Mesenteric fat pad (tissue), 1 donor: Measurements from ENCODE around the gene ACSBG1. TPM values are rescaled to one million over a fixed set of nuclear protein-coding genes. Genes with fewer than 3 reads are reported as not detected.
A peak's percentile ranks its signal among the peaks of the same experiment; 100 is the strongest.

ENCODE experiments used
- DNase-seq: peaks from one replicate; pipeline ENCODE4 v3.0.0-alpha.2; 2020; ENCODE audit warnings: low spot score
- total RNA-seq: library from RNA; stranded (reverse); fragmentation: NEBNext Ultra II Directional; extraction: Animal tissue kit (Norgen Biotek cat#: 25700); gene quantifications from one replicate; pipeline ENCODE4 v1.2.1, GENCODE V29; 2021
- donor health status: DM: yes; HTN: yes; CAD: no.

ACSBG1 gene
- total RNA-seq, 1 donor from 2014 or later, result not detected

DNA sequence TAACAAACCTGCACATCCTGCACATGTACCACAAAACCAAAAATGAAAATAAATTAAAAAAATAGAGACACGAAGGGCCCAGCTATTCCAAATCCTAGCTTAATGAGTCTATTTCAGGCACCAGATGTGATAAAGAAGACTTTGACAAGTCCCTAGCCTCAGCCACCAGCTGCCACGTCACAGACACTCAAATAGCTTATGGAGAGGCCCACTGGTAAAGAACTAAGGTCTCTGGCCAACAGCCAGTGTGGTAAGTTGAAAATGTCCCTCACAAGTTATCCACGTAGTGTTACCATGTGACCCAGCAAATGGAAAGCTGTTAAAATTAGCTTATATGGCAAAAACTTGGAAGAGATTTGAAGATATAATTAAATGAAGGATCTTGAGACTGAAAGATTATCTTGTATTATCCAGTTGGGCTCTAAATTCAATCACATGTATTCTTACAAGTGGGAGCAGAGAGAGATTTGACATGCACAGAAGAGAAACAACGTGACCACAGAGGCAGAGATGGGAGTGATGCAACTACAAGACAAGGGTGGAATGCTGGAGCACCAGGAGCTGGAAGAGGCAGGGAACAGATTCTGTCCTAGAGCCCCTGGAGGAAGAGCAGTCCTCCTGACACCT, 10.9 kb downstream of the ACSBG1 start:
- DNase-seq, result peak; percentile 30

DNA sequence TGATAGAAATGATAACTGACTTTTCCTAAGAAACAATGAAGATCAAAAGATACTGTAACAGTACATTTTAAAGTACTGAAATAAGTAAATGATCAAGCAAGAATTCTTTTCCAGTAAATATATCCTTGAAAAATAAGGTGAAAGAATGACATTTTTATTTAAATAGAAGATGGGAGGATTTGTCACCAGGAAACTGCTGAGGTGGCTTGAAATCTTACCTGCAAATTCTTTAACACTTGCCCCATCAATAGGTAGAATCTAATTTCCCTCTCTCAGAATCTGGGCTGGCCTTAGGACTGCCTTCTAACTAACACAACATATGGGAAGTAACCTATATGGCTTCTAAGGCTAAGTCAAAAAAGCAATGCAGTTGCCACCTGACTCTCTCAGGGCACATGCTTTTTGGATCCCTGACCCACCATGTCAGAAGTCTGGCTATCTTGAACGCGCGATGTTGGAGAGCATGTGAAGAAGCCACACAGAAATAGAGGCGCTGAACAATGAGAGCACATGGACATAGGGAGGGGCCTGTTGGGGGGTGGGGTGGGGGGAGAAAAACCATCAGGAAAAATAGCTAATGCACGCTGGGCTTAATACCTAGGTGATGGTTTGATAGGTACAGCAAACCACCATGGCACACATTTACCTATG, 11.5 kb downstream of the ACSBG1 start:
- peak; percentile 24 for DNase-seq

DNA sequence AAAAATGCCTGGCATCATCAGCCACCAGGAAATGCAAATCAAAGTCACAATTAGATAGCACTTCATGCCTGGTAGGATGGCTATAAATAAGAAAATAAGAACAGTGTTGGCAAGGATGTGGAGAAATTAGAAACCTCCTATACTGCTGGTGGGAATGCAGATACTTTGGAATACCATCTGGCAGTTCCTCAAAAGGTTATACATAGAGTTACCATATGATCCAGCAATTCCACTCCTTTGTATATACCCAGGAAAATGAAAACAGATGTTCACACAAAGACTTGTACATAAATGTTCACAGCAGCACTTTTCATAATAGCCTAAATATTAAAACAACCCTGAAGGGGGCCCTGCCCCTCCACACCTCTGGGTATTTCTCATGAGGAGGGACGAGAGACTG, 13.7 kb downstream of the ACSBG1 start:
- DNase-seq, result no peak

DNA sequence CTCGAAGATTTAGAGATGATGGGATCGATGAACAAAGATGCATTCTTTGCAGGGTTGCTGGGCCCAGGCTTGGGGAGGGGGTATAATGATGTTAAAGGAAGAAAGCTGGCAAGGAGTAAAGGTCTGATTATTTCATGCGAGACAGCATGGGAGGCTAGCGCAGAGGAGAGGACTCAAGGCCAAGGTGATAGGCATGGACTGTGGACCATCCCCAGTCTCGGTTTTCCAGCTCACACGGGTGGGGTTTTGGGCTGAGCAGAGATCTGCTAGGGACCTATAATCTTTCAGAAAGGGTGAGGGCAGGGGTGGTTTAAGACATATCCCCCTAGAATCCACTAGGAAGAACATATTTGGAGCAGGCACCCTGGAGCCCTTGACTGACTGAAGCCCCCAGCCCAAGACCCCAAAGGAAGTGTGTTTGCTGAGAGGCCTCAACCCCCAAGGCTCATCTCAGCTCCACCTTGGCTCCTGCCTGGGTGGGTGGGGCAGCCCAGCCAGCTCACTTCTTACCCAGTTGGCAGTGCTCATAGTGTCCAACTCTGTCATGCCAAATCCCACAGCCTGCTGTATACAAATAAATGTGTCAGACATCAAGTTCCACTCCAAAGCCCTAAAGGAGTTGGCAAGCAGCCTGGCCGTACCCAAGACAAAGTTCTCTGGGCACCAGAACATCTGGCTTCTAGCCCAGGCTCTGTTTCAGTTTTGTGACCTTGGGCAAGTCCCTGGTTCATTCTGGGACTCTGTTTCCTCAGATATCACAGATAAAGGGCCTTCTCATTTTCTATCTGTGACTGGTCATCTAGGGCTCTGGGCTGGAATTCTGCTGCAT, 17.9 kb downstream of the ACSBG1 start:
- DNase-seq, result peak; percentile 79

DNA sequence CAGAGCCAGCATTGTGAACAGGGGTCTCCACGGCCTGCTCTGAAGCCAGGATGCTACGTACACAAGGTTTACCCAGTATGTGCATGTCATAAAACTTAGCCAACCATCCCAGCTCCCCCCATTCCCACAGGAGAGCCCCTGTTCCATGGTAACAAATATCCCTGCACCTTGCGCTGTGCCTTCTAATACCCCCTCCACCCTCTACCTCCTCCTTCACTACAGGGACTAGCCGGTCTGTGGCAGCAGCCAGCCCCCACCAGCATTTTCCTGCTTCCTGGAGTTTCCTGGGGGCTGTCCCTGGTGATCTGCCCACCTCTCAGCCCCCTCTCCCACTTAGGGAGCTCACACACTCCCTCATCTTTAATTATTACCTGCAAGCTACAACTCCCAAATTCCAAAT, 20.4 kb downstream of the ACSBG1 start:
- peak; percentile 55 for DNase-seq

DNA sequence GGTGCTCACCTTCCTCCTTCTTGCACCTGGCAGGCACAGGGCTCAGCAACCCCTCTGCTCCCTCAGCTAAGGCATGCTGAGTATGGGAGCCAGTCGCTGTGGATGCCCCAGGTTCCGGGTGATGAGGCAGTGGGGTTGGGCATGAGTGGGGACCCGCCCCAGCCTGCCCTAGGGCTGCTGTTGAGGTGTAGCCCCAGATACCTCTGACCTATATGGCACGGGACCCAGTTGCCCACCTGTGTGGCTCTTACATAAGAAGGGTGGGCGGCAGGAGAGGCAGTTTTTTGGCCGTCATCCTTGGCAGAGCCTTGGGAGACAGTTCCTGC, 21.0 kb downstream of the ACSBG1 start:
- no peak for DNase-seq

DNA sequence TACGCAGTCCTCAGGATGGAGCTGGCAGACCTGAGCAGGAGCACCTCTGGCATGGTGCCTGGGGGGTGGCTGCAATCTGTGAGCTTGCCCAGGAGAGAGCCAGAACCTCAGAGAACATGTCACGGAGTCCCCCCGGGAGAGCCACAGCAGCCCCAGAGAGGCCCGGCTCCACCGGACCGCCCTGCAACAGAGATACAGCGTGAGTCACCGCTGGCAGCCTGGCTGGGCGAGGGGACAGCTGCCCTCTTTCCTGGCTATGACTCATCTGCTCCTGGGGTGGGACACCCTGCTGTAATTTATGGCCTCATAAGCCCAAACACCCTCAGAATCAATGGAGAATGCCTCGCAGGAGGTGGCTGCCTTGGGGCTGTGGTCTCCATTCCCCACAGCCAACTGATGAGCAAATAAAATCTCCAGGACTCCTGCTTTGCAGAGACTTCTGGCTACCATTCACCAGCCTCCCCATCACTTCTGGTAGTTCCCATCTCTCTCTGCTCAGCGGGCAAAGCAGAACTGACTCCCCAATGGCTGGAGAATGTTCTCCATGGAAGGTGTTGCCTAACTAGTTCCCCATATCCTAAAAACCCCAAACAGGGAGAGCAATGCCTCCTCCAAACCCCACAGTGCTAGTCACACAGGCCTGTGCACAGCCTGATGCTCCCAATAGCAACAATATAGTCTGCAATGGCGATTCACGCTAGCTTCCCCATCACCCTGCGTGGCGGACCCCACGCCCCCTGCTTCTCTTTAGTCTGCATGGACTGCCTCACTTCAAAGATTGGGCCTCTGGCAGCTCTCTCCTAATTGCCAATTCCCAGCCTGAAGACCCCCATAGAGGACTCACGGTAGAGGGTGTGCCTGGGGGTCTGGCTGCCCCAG, 21.6 kb downstream of the ACSBG1 start:
- peak; percentile 90 for DNase-seq

DNA sequence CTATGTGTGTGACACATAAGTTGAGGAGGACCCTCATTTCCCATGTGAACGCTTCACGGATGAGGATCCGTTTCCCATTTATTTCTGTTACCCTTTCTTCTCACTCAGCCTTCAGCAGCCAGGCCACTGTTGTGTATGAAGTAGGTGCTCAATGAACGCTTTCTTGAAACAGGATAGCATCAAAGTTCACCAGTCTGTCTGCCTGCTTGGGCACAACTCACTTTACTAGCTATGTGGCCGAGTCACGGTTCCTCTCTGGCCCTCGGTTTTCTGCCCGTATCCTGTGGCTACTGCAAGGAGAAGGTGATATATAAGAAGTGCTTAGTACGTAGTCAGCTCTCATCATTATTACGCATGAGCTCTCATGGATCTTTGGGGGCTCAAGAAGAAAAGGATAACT, 22.4 kb downstream of the ACSBG1 start:
- peak; percentile 60 for DNase-seq

DNA sequence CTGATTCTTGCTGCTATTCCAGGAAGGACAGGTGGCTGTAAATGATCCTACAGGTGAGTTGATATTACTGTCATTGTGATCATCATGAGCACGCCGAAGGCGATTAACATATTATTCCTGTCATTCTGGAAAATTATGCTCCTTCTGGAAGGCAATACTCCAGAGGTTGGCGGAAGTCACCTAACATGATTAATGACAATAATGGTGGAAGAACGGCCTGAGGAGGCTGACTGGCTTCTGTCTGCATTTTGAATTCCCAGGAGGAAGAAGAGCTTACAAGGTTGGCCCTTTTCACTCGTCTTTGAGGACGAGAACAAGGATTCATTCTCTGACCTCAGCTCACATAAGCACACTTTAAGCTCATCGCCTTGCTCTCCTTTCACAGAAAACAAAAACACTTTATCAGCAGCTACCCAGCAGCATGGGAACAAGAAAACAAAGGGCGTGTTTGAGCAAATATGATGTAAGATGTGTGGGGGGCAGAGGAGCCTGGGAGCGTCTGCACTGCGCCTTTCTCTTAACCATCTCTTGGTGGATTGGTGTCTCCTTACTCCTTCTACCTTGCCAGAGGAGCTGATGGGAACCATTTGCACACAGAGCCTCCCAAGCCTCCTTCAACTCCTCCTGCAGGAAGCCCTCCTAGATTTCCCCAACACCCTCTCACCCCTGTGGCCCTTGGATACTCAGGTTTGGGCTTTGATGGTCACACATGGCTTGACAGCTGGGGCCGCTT, 23.0 kb downstream of the ACSBG1 start:
- peak; percentile 14 for DNase-seq

DNA sequence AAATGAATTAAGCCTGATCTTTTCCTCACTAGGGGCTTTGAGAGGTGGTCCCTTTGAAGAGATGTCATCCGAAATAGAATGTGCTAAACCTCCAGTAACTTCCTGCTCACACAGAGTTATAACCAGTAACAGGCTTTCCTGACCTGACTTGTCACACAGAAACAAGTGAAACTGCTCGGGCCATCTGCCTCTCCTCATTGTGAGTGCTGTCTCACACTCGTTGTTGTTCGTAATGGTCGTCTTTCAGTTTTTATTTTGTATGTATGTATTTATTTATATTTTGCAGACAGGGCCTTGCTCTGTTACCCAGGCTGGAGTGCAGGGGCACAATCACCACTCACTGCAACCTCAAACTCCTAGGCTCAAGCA, 24.0 kb downstream of the ACSBG1 start:
- peak; percentile 22 for DNase-seq

DNA sequence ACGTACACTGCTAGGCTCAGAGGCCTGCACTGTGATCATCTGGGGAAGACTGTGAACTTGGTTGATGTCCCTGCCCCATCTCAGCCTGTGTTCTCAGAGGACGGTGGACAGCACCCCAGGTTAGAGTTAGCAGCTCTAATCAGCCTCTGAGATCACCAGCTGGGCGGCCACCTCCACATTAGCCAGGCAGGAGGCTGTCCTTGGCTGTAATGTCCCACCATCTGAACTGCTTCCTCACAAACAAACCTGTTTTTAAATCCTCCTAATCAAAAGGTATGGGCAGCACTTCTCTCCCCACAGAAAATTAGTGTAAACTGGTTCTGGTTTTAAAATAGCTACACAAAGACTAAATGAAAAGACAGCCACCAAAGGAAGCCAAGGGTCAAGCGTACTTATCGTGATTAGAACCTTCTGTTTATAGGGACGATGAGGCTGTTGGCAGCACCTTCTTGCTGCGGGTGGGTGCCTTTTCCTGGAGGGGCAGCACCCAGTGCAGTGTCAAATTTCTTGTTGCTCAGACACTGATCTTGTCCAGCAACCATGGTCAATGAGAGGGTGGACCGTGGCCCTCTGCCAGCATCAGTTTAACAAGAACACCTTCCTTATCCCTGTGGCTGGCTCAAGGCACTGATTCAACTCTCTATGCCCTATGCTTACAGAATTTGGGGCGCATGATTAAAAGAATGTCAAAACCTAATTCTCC, 24.6 kb downstream of the ACSBG1 start:
- peak; percentile 47 for DNase-seq

DNA sequence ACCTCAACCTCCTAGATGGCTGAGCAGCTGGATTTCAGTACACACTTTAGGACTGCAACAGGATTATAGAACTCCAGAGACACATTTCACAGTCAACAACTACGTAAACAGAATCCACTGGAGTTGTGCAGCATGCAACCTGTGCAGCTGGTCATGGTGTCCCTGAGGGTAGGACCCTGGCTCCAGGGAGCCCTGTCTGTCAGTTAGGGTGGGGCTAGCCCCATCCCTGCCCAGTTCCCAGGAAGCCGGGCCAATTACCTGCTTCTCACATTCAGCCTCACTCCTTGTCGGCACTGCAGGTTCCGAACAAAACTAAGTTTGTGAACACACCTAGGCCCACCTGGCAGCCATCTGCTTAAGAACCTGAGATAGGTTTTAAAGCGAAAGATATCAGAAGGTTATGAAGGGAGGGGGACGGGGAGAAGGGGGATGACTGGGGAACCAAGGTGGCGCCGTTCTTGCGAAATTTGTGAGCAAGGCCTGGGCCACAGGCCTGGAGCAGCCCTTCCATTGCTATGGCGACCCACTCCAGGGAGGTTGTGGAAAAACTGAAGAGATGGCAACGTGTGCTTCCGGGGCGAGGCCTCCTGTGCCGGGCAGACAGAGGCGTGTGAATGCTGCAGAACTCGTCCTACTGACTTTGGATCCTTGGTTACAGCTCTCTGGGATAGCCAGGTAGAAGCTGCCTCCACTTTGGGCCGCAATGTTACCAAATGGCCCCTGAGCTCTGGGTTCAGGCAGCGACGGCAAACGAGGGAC, 25.3 kb downstream of the ACSBG1 start:
- DNase-seq, result peak; percentile 51

DNA sequence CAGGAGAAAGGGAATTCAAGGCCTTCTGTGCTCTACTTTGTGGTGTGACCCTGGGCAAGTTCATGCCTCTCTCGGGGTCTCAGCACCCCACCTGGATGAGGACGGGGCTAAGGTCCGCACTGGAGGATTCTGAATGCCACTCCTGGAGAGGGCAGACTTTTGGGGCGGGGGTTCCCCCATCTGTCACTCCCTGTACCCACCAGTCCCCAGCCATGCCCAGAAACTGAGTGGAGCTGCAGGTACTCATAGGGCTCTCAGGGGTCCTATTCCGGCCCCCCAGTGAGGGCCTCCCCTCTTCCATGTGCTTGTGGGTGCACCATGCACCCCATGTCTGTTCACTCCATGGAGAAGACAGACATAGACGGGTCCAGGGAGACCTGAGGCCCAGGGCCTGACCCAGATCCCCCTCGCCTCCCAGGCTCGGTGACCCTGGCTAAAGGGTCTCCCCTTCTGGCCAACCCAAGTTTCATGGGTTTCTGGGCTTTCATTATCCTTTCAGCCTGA, 26.0 kb downstream of the ACSBG1 start:
- DNase-seq, result peak; percentile 85

DNA sequence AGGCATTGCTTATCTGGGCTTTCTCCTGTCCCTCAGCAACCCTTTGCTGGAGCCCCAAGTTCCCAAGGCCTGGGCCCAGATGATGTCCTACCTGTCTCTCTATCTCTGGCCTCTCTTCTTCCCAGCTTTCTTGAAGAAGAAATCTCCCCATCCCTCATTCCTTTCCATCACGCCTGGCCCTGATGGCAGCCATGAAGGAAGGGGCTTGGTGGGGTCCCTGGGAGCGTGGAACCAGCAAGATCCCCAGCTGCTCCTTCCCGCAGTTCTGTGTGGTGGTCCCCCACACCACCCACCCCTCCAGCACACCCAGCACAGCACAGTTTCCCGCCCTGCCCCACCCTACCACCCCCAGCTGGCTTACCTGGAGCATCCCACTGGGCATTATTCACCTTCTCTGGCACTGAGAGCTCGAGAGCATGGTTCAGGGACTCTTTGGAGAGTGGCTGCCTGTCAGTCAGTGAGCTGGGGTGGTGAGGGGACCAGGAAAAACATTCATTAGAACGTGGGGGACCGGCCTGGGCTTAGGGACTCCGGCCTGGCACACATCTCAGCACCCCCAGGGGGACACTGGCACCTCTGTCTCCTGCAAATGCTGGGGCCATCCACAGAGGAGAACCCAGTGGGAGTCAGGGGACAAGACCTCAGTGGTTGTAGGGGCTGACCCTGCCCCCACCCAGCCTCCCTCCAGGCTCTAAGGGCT, 26.6 kb downstream of the ACSBG1 start:
- DNase-seq, result no peak

DNA sequence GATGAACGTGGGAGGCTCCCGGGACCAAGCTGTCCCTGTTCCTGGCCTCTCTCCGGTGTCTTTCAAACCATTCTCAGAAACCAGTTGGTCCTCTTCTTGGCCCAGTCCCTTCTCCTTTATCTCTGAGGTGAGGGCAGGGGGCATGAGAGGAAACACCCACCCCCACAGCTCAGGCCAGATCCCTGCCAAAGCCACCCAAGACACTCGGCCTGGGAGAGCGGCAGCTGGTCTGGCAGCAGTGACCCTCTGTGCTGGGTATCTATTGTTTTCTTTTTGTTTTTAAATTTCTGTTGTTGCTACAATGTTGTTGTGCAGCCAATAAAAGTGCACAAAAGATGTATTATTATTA, 27.3 kb downstream of the ACSBG1 start:
- DNase-seq, result no peak

DNA sequence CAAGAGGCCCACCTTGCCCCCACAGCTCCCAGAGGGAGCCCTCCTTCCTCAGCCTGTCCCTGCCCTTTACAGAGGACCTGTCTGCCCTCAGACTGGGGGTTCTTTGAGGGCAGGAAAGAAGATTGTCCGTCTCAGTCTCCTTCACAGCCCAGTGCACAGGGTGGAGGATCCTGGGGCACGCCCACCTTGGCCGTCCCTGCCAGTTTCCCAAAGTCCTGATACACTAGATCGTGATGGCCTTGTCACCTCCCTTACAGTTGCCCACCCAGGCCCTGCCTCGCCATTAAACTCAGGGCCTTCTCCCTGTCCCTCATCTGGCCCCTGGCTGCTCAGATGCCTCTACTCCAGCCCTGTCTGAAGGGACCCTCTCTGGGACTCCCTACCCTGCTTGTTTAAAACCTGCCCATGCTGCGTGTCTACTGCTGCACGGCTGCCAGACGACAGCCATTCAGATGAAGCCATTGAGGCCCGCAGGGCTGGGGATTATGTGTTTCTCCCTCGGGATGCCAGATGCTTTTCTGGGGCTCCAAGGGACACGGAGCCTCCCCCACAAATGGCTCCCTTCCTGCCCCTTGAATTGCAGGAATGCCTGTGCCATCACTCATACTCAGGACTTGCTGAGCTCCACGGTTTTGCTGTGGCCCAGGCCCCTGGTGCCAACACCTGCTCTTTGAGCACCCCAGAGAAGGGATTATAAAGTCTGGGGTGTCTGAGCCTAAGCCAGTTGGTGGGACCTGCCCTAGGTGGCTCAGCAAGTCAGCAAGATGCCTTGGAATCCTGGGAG, 27.8 kb downstream of the ACSBG1 start:
- peak; percentile 30 for DNase-seq

DNA sequence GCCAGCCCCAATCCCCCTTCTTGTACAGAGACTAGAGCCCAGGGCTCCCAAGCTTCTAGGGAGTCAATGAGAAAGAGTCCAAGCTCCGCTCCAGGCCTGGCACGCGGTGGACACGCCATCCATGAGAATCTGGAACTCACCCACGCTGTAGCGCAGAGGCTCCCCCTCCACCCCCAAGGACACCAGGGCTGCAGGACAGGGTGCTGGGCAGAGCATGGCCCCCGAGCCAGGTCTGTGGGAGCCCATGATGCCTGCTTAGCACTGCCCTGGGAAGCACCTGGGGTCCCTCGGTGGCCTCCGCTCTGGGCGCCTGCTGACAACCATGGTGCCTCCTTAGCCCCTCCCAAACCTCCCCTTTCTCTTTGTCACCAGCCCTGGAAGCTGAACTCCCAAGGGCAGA, 28.5 kb downstream of the ACSBG1 start:
- DNase-seq, result no peak

DNA sequence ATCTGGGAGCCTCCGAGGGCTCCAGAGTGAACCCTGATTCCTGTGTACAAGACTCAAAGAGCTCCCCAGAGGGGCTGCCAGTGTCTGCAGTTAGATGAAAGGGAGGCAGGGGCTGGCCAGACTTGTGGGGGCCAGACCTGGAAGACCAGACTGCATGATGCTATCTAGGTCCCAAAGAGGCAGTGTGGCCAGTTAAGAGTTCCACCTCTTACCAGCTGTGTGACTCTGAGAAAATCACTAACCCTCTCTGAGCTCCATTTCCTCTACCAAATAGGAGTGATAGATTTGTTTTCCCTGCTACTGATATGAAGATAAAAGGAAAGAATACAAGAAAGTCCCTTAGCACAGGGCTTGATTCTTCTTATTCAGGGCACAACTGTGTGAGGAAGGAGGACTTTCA, 29.0 kb downstream of the ACSBG1 start:
- DNase-seq, result no peak
